WTC11 (cell line): ENCODE results near the gene FCN1. TPM values are rescaled to one million over a fixed set of nuclear protein-coding genes. Genes with fewer than 3 reads are reported as not detected.

Source experiments
- ATAC-seq: fragments of 200-7000 bp; cut with Tn5 transposase; 2 replicates; pipeline ENCODE4 v1.10.0; 2021; ENCODE audit warnings: mild to moderate bottlenecking, moderate library complexity
- CTCF ChIA-PET: fragments of 300-600 bp; sonication (Branson Sonifier 250); formaldehyde crosslinking; loops from one replicate; lab custom pipeline; 2021; ENCODE audit warnings: antibody characterized with exemption; lab: Charles Lee
- POLR2A ChIA-PET: fragments of 350-600 bp; sonication (Branson Sonifier 250); formaldehyde crosslinking; loops from one replicate; lab custom pipeline; 2021; ENCODE audit warnings: antibody characterized with exemption; lab: Charles Lee
- DNase-seq: peaks from one replicate; pipeline ENCODE4 v3.0.0; 2021; ENCODE audit warnings: low spot score
- H3K27ac Mint-ChIP-seq: 2 replicates; pipeline ENCODE4 v1.8.0; 2021; ENCODE audit warnings: mixed read lengths
- H3K27me3 Mint-ChIP-seq: 2 replicates; pipeline ENCODE4 v1.8.0; 2021; ENCODE audit warnings: low read depth, mild to moderate bottlenecking, moderate library complexity, mixed read lengths
- H3K36me3 Mint-ChIP-seq: 2 replicates; pipeline ENCODE4 v1.8.0; 2021; ENCODE audit warnings: mixed read lengths
- H3K4me1 Mint-ChIP-seq: 2 replicates; pipeline ENCODE4 v1.8.0; 2022; ENCODE audit warnings: mixed read lengths
- H3K4me3 Mint-ChIP-seq: 2 replicates; pipeline ENCODE4 v1.8.0; 2021; ENCODE audit warnings: mild to moderate bottlenecking, moderate library complexity, mixed read lengths
- H3K9me3 Mint-ChIP-seq: 2 replicates; pipeline ENCODE4 v1.8.0; 2021; ENCODE audit warnings: mixed read lengths
- AFF4 ChIP-seq: sonication (generic); formaldehyde crosslinking; IDR thresholded peaks from 2 replicates; pipeline ENCODE4 v1.8.1; 2023; ENCODE audit warnings: mild to moderate bottlenecking, missing genetic modification reagents, borderline replicate concordance
- AR ChIP-seq: fragments of 250-450 bp; sonication (Bioruptor Pico); IDR thresholded peaks from 2 replicates; pipeline ENCODE4 v1.9.0; 2021; ENCODE audit warnings: mild to moderate bottlenecking
- CBFB ChIP-seq: sonication (generic); formaldehyde crosslinking; IDR thresholded peaks from 2 replicates; pipeline ENCODE4 v1.8.1; 2022; ENCODE audit warnings: mild to moderate bottlenecking, low read depth, missing genetic modification reagents
- CDX4 ChIP-seq: fragments of 250-450 bp; sonication (Bioruptor Pico); IDR thresholded peaks from 2 replicates; pipeline ENCODE4 v1.9.0; 2021; ENCODE audit warnings: moderate library complexity, mild to moderate bottlenecking, inconsistent platforms, borderline replicate concordance
- GABPB1 ChIP-seq: sonication (generic); formaldehyde crosslinking; IDR thresholded peaks from 2 replicates; pipeline ENCODE4 v1.8.1; 2023; ENCODE audit warnings: mild to moderate bottlenecking, missing genetic modification reagents
- HMGXB4 ChIP-seq: sonication (generic); formaldehyde crosslinking; IDR thresholded peaks from 2 replicates; pipeline ENCODE4 v1.8.1; 2023; ENCODE audit warnings: mild to moderate bottlenecking, moderate library complexity, missing genetic modification reagents
- MYBL2 ChIP-seq: sonication (generic); formaldehyde crosslinking; IDR thresholded peaks from 2 replicates; pipeline ENCODE4 v1.8.1; 2023; ENCODE audit warnings: mild to moderate bottlenecking, moderate library complexity, missing genetic modification reagents
- NFATC4 ChIP-seq: fragments of 250-450 bp; sonication (Bioruptor Pico); IDR thresholded peaks from 2 replicates; pipeline ENCODE4 v1.9.0; 2021; ENCODE audit warnings: mild to moderate bottlenecking
- SOX15 ChIP-seq: fragments of 250-450 bp; sonication (Bioruptor Pico); IDR thresholded peaks from 2 replicates; pipeline ENCODE4 v1.9.0; 2021; ENCODE audit warnings: mild to moderate bottlenecking
- TEAD4 ChIP-seq: sonication (generic); formaldehyde crosslinking; IDR thresholded peaks from 2 replicates; pipeline ENCODE4 v1.8.0; 2022; ENCODE audit warnings: mild to moderate bottlenecking, missing genetic modification reagents
- USF1 ChIP-seq: sonication (generic); formaldehyde crosslinking; IDR thresholded peaks from 2 replicates; pipeline ENCODE4 v1.8.0; 2022; ENCODE audit warnings: mild to moderate bottlenecking, missing genetic modification reagents
- USF2 ChIP-seq: sonication (generic); formaldehyde crosslinking; IDR thresholded peaks from 2 replicates; pipeline ENCODE4 v1.8.1; 2023; ENCODE audit warnings: mild to moderate bottlenecking, missing genetic modification reagents, moderate library complexity
- ZNF232 ChIP-seq: sonication (generic); formaldehyde crosslinking; IDR thresholded peaks from 2 replicates; pipeline ENCODE4 v1.8.0; 2022; ENCODE audit warnings: mild to moderate bottlenecking, missing genetic modification reagents
- total RNA-seq: library from RNA; stranded (reverse); gene quantifications from 3 replicates; pipeline ENCODE4 v1.2.3, GENCODE V29; 2021
- TF ChIP-seq, protein P1 (sequence below): fragments of 250-450 bp; sonication (Bioruptor Pico); conservative IDR thresholded peaks from 2 replicates; pipeline ENCODE4 v1.9.0; 2021; ENCODE audit warnings: mild to moderate bottlenecking
- TF ChIP-seq, protein P2 (sequence below): sonication (generic); formaldehyde crosslinking; IDR thresholded peaks from 2 replicates; pipeline ENCODE4 v1.8.1; 2022; ENCODE audit warnings: missing genetic modification reagents, borderline replicate concordance

The FCN1 gene
- total RNA-seq, 1 experiment from 2014 or later, result not detected

DNA sequence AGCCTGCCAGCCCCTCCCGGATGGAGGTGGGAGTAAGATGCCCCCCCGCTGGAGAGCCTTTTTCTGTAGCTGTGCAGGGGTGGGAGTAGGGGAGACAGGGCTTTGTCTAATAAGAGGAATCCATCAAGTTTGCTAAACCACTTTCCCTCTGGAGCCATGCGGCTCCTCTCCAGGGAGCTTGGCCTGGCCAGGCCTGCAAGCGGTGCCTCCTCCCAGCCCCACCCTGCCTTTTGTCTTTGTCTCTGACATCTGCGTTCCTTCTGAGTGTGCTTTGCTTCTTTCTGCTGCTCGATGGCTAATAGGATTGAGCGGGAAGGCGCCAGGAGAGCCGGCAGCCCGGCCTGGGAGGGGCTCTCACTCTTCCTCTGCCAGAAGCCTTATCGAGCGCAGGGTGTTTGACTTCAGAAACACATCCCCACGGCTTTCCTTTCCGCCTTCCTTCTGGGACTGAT is 26.7 kb upstream of the FCN1 start:
- Mint-ChIP-seq H3K9me3 (no peaks in the 10 kb centered on the region), H3K27me3 (no peaks in the 10 kb centered on the region; the same call in 1 of the 2 replicates), H3K4me3 (no peak overlapping the region), H3K27ac (no peak overlapping the region), H3K4me1 (peaks cover 5% of the 10 kb centered on the region), H3K36me3 (no peaks in the 10 kb centered on the region)
- TF ChIP-seq CBFB (CRISPR knock-in tag), result no peak
- TF ChIP-seq SOX15 (CRISPR knock-in tag), result no peak
- ChIA-PET POLR2A (no interaction called here), CTCF (interaction anchor here (1.0 to 1.3 kb wide), 2 partner anchors 18 to 104 kb away, joined by 3 to 5 read pairs; no protein-coding TSS in a partner anchor)
- DNase-seq (no peak), ATAC-seq (peak; percentile 46; the same call in 1 of the 2 replicates)

DNA sequence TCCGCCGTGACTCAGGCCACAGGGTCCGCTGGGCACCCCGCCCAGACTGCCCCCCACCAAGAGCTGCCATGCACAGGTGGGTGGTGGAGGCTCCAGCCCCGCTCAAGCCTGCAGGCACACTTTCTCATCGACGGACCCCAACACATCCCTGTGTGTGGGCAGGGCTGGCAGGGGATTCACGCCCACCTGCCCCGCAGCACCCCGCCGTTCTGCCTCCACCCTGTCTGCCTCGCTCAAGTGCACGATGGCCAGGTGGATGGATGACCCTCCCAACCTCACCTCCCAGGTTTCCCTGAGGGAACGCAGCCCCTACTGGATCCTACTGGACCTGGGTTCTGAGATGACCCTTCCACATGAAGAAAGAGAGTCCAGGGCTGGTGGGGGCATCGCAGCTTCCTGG is 26.1 kb upstream of the FCN1 start:
- H3K27me3 Mint-ChIP-seq, result no peaks in the 10 kb centered on the region; the same call in 1 of the 2 replicates
- ChIA-PET CTCF (interaction anchor here (1.3 kb wide), 1 partner anchor 18 kb away, joined by 5 read pairs; no protein-coding TSS in a partner anchor), POLR2A (no interaction called here)
- TF ChIP-seq AFF4 (CRISPR knock-in tag) (no peak), NFATC4 (no peak)
- no peak for DNase-seq
- H3K27ac Mint-ChIP-seq, result no peak overlapping the region
- no peak overlapping the region for H3K4me3 Mint-ChIP-seq
- H3K9me3 Mint-ChIP-seq, result no peaks in the 10 kb centered on the region
- H3K36me3 Mint-ChIP-seq, result no peaks in the 10 kb centered on the region
- ATAC-seq, result no peak
- H3K4me1 Mint-ChIP-seq, result peaks cover 5% of the 10 kb centered on the region

DNA sequence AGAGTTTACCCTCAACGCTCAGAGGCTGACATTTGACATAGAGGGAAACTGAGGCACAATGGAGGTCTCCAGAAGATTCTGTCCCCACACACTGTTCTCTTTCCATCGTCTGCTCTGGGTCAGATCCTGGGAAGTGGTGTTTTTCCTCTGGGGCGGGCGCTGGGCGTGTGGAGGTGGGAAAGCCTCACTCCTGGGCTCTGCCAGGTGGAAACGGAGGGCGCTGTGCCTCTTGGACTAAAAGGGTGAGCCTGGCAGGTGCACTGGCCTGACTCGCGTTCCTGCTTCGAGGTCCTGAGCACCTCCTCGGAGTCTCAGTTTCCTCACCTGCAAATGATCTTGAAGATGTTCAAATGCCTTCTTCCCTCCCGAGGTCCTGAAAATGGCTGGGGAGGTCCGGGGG is 25.7 kb upstream of the FCN1 start:
- ChIA-PET CTCF (no interaction called here), POLR2A (no interaction called here)
- Mint-ChIP-seq H3K4me1 (peaks cover 5% of the 10 kb centered on the region), H3K4me3 (no peak overlapping the region), H3K9me3 (no peaks in the 10 kb centered on the region), H3K36me3 (no peaks in the 10 kb centered on the region), H3K27ac (no peak overlapping the region), H3K27me3 (no peaks in the 10 kb centered on the region; the same call in 1 of the 2 replicates)
- DNase-seq, result no peak
- ATAC-seq, result no peak
- TF ChIP-seq ZNF232 (CRISPR knock-in tag) (no peak), CDX4 (CRISPR knock-in tag) (no peak), MYBL2 (CRISPR knock-in tag) (no peak), TEAD4 (CRISPR knock-in tag) (no peak), USF1 (CRISPR knock-in tag) (no peak), HMGXB4 (no peak), USF2 (CRISPR knock-in tag) (no peak), CBFB (CRISPR knock-in tag) (no peak), AR (CRISPR knock-in tag) (no peak), GABPB1 (CRISPR knock-in tag) (no peak)
- TF ChIP-seq, protein P1, sequence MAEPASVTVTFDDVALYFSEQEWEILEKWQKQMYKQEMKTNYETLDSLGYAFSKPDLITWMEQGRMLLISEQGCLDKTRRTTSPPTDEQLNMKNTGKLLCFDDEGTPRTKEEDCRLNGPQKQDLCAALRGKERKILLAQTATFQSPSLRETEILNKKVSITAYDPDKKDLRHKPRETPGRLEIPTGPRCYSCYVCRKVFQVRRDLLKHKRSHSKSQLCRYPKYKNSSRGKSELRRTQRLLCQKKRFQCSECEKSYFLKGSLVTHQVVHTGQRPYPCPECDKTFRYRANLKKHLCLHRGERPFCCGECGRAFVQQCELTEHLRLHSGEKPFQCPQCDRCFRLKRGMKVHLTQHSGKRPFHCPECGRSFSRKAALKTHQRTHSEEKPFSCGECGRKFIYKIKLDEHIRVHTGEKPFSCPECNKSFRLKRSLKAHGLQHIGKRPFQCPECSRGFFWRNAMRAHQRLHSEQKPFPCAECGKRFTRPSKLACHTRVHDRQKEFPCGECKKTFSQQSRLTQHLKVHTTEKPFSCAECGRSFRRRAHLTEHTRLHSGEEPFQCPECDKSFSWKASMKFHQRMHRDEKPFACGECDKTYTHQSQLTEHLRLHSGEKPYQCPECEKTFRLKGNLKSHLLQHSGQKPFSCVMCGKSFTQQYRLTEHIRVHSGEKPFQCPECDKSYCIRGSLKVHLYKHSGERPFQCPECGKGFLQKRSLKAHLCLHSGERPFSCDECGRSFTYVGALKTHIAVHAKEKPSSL (CRISPR knock-in tag), result no peak
- TF ChIP-seq, protein P2, sequence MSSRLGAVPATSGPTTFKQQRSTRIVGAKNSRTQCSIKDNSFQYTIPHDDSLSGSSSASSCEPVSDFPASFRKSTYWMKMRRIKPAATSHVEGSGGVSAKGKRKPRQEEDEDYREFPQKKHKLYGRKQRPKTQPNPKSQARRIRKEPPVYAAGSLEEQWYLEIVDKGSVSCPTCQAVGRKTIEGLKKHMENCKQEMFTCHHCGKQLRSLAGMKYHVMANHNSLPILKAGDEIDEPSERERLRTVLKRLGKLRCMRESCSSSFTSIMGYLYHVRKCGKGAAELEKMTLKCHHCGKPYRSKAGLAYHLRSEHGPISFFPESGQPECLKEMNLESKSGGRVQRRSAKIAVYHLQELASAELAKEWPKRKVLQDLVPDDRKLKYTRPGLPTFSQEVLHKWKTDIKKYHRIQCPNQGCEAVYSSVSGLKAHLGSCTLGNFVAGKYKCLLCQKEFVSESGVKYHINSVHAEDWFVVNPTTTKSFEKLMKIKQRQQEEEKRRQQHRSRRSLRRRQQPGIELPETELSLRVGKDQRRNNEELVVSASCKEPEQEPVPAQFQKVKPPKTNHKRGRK (CRISPR knock-in tag), result no peak
